GM19023 (cell line): ENCODE data around the gene ACOT4.
A peak's percentile ranks its signal among the peaks of the same experiment; 100 is the strongest.
"Not testable (repeated sequence)": the region's sequence is repeated elsewhere in the genome, so short reads cannot be mapped to it uniquely, and the experiment has no call there.

Experiments used
- ATAC-seq: cut with Tn5 transposase; IDR thresholded peaks from one replicate; pipeline ENCODE4 v1.9.1; 2021; ENCODE audit warnings: mild to moderate bottlenecking, moderate library complexity; ENCODE audit not compliant: unreplicated experiment

ACOT4 gene

GRCh38 chr14:73591690-73592449, at the start of gene ACOT4:
Gene ACOT4, plus strand, starts transcription at chr14:73591873. Its CDS starts 87 bp downstream, at chr14:73591960.
- peak; percentile 64 for ATAC-seq

DNA sequence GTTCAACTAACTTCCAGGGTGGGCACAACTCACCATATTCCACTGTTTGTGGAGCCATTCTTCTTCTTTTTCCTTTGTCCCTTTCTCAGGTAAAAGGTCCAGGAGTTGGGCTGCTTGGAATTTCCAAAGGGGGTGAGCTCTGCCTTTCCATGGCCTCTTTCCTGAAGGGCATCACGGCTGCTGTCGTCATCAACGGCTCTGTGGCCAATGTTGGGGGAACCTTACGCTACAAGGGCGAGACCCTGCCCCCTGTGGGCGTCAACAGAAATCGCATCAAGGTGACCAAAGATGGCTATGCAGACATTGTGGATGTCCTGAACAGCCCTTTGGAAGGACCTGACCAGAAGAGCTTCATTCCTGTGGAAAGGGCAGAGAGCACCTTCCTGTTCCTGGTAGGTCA, 48.7 kb upstream of the ACOT4 start:
- ATAC-seq, result not testable (repeated sequence)

DNA sequence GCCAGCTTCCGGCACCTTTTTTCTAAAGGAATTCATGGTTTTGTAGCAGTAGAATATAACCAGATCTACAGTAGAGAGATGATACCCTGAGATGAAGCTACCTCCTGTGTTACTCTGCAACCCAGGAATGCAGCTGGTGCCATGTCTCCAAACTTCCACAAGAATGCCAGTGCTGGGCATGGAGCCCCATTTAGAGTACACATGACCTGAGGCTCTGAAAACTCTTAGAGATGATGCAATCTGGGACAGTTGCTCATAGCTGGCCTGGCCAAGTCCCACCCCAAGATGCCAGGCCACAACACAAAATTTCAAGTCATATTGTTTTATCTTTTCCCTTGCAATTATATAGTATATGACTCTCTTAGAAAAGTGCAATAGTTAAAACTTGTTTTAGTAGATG, 46.3 kb upstream of the ACOT4 start:
- ATAC-seq, result not testable (repeated sequence)

GRCh38 chr14:73549097-73549496, 42.6 kb upstream of the ACOT4 start:
- not testable (repeated sequence) for ATAC-seq

DNA sequence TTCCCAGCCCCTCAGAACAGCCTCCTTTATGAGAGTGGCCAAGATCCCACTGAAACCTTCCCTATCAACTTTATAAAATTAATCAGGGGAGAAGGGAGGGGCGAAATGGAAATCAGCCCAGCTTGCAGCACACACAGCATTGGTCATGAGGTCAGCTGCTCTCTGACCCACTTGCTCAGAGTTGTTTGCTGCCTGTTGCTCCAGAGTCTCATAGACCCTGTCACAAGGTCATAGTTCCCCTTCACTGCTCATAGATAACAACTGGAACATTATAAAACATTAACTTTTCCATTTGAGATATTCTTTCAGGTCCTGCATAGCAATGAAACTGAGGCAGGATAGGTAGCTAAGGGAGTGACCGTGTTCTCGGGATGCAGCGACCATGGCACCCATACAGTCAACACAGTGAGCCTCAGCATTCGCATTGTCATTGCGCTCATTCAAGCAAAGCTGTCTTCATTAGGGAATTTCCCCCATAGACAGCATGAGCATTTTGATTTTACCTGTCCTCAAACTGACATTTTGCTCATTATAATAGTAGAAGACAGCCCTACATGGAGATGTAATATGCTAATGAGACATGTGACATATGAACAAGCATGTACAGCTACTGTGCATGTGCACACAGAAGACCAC, 41.7 kb upstream of the ACOT4 start:
- ATAC-seq, result not testable (repeated sequence)

- ATAC-seq, result no peak
These were observed 37.8 kb upstream of the ACOT4 start for GRCh38 chr14:73553845-73554244.

GRCh38 chr14:73557201-73557600, 34.5 kb upstream of the ACOT4 start:
- not testable (repeated sequence) for ATAC-seq

- not testable (repeated sequence) for ATAC-seq
These were observed 33.4 kb upstream of the ACOT4 start for GRCh38 chr14:73558238-73558637.

DNA sequence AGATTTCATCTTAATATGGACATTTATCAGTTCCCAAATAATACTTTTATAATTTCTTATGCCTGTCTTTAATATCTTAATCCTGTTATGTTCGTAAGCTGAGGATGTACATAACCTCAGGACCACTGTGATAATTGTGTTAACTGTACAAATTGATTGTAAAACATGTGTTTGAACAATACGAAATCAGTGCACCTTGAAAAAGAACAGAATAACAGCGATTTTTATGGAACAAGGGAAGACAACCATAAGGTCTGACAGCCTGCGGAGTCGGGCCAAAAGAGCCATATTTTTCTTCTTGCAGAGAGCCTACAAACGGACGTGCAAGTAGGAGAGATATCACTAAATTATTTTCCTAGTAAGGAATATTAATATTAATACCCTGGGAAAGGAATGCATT, 29.4 kb upstream of the ACOT4 start:
- not testable (repeated sequence) for ATAC-seq

DNA sequence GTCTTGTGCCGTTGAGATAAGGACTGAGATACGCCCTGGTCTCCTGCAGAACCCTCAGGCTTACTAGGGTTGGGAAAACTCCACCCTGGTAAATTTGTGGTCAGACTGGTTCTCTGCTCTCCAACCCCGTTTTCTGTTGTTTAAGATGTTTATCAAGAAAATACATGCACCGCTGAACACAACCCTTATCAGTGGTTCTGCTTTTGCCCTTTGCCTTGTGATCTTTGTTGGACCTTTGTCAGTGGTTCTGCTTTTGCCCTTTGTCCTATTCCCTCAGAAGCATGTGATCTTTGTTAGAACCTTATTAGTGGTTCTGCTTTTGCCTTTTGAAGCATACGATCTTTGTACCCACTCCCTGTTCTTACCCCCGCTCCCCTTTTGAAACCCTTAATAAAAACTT, 29.0 kb upstream of the ACOT4 start:
- ATAC-seq, result not testable (repeated sequence)

DNA sequence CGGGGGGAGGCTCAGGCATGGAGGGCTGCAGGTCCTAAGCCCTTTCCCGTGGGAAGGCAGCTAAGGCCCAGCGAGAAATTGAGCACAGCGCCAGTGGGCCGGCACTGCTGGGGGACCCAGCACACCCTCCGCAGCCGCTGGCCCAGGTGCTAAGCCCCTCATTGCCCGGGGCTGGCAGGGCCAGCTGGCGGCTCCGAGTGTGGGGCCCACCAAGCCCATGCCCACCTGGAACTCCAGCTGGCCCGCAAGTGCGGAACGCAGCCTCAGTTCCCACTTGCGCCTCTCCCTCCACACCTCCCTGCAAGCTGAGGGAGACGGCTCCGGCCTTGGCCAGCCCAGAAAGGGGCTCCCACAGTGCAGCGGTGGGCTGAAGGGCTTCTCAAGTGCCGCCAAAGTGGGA, 25.2 kb upstream of the ACOT4 start:
- ATAC-seq, result not testable (repeated sequence)

GRCh38 chr14:73566935-73567334, 24.7 kb upstream of the ACOT4 start:
- not testable (repeated sequence) for ATAC-seq

- no peak for ATAC-seq
These were observed 24.3 kb upstream of the ACOT4 start for GRCh38 chr14:73567358-73567757.

- no peak for ATAC-seq
These were observed 23.5 kb upstream of the ACOT4 start for GRCh38 chr14:73567951-73568885.

DNA sequence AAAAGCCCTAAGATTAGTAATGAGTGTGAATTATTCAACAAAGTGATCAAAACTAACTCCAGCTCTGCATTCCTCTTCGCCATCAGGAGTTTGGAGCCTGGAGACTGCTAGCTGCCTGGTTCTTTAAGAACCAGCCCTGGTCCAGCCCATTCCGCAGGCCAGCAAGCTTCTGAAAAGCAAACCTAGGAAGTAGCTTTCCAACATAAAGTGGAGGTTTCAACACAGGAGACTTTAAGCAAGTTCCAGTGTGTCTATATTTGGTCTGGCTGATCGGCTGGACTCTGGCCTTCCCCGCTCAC, 22.8 kb upstream of the ACOT4 start:
- ATAC-seq, result peak; percentile 2

- ATAC-seq, result peak; percentile 73
These were observed 22.3 kb upstream of the ACOT4 start, which contains the start of gene ACOT2 for GRCh38 chr14:73569185-73569958. Gene ACOT2, plus strand, starts transcription at chr14:73569213. Its CDS starts 28 bp downstream, at chr14:73569241.

DNA sequence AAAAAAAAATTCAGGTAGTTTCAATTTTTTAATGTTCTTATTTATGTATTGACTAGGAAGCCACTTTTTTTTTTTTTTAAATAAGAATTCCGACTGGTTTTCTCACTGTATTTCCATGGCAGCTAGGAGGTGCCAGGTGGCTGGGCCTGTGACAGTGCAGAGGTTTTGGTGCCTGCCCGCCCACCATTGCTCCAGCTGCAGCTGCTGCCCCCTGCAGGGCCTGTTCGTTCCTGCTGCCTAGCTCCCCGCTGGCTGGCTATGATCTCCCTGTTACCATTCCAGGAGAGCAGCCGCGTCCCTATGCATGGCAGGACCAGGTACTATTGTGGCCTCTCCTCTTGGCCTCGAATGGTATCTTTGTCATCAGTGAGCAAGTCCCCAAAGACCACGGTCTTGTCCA, 20.8 kb upstream of the ACOT4 start:
- peak; percentile 45 for ATAC-seq

DNA sequence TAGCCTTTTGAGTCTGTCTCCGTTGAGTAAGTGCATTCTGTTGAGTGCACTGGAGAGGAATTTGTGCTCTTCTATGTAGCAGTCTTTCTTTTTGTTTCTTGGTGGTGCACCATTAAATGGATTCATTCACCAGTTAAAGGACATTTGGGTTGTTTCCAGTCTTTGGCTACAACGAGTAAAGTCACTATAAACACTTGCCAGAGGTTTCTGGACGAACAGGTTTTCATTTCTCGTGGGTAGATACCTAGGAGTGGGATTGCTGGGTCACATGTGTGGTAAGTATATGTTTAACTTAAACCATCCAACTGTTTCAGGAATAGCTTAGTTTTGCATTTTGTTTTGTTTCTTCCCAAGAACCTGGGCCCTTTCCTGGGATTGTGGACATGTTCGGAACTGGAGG, 18.6 kb upstream of the ACOT4 start:
- not testable (repeated sequence) for ATAC-seq

DNA sequence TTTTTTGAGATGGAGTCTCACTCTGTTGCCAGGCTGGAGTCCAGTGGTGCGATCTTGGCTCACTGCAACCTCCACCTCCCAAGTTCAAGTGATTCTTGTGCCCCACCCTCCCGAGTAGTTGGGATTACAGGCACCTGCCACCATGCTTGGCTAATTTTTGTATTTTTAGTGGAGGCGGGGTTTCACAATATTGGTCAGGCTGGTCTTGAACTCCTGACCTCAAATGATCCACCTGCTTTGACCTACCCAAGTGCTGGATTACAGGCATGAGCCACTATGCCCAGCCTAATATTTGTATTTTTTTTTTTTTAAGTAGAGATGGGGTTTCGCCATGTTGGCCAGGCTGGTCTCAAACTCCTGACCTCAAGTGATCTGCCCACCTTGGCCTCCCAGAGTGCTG, 17.9 kb upstream of the ACOT4 start:
- ATAC-seq, result not testable (repeated sequence)

DNA sequence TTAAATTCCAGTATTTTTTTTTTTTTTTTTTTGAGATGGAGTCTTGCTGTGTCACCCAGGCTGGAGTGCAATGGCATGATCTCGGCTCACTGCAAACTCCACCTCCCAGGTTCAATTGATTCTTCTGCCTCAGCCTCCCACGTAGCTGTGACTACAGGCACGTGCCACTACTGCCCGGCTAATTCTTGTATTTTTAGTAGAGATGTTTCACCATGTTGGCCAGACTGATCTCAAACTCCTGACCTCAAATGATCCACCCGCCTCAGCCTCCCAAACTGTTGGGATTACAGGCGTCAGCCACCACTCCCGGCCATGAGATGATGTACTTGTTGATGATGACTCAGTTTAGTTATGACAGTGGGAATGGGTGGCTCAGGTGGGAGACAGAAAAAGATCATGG, 17.4 kb upstream of the ACOT4 start:
- ATAC-seq, result not testable (repeated sequence)

GRCh38 chr14:73576391-73576790, 15.3 kb upstream of the ACOT4 start:
- ATAC-seq, result no peak
